NK-92 (cell line): Measurements from ENCODE around the gene ATRNL1.

Experiments used
- DNase-seq: peaks from one replicate; lab custom pipeline; 2025; ENCODE audit not compliant: unreplicated experiment; lab: John Stamatoyannopoulos, UW

ATRNL1 gene

GRCh38 chr10:115942101-115942500 lies 848.9 kb downstream of the ATRNL1 start:
- no peak for DNase-seq

- no peak for DNase-seq
Observed at GRCh38 chr10:115944538-115944937, 851.4 kb downstream of the ATRNL1 start.

GRCh38 chr10:115945701-115946445 lies 852.7 kb downstream of the ATRNL1 start:
- DNase-seq, result no peak

- DNase-seq, result no peak
Observed at GRCh38 chr10:115947104-115947503, 853.9 kb downstream of the ATRNL1 start.

GRCh38 chr10:115948465-115948864 lies 855.3 kb downstream of the ATRNL1 start:
- no peak for DNase-seq

GRCh38 chr10:115949282-115949844 lies 856.2 kb downstream of the ATRNL1 start:
- DNase-seq, result no peak

GRCh38 chr10:115950320-115950719 lies 857.2 kb downstream of the ATRNL1 start:
- no peak for DNase-seq

GRCh38 chr10:115951242-115951641 lies 858.1 kb downstream of the ATRNL1 start:
- DNase-seq, result no peak

GRCh38 chr10:115953281-115953680 lies 860.1 kb downstream of the ATRNL1 start:
- no peak for DNase-seq

- no peak for DNase-seq
Observed at GRCh38 chr10:115953968-115954367, 860.8 kb downstream of the ATRNL1 start.

- DNase-seq, result no peak
Observed at GRCh38 chr10:115956225-115957011, 863.3 kb downstream of the ATRNL1 start.

GRCh38 chr10:115957012-115957399 lies 863.8 kb downstream of the ATRNL1 start:
- DNase-seq, result no peak

- DNase-seq, result no peak
Observed at GRCh38 chr10:115957786-115958442, 864.7 kb downstream of the ATRNL1 start.

- no peak for DNase-seq
Observed at GRCh38 chr10:115963848-115964247, 870.7 kb downstream of the ATRNL1 start.

GRCh38 chr10:115964827-115965226 lies 871.7 kb downstream of the ATRNL1 start:
- DNase-seq, result no peak

GRCh38 chr10:115965376-115965775 lies 872.2 kb downstream of the ATRNL1 start:
- DNase-seq, result no peak

GRCh38 chr10:115968236-115968635 lies 875.1 kb downstream of the ATRNL1 start:
- DNase-seq, result no peak

GRCh38 chr10:115969591-115969990 lies 876.4 kb downstream of the ATRNL1 start:
- no peak for DNase-seq

GRCh38 chr10:115971921-115972320 lies 878.8 kb downstream of the ATRNL1 start:
- DNase-seq, result no peak

GRCh38 chr10:115972426-115972825 lies 879.3 kb downstream of the ATRNL1 start:
- DNase-seq, result no peak

- DNase-seq, result no peak
Observed at GRCh38 chr10:115974351-115974750, 881.2 kb downstream of the ATRNL1 start.
